ENCODE data around the gene SUSD4. TPM values are rescaled to one million over a fixed set of nuclear protein-coding genes. Genes with fewer than 3 reads are reported as not detected.

SUSD4 gene
- total RNA-seq, 4 donors from 2014 or later: 0.73 to 8.4 TPM; not detected in 2

DNA sequence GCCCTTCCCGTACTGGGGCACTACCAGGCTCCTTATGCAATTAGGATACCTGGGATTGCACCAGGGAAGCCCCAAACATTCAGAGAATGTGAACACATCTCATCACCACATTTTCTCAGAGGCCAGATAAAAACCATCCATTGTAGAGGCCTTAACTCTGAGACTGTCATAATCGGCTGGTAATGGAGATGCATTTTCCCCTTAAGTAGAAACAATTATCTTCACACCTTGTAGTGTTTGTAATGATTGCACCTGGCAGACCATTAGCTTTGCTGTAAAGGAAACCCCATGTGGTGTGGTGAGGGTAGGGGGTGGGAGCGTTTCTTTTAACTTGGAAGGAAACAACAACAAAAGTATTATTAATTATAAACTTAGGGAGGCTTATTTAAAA lies 131.0 kb downstream of the SUSD4 start:
- no peak overlapping the region for H3K4me3 ChIP-seq
- intact Hi-C loops (cut with DNase I; ENCODE audit: low total_unique reads): no loop called here
- no peaks in the 10 kb centered on the region for H3K4me1 ChIP-seq
- H3K27me3 ChIP-seq: no peaks in the 10 kb centered on the region
- H3K9me3 ChIP-seq: peaks cover 0 to under 1% of the 10 kb centered on the region in 2 donors
- H3K27ac ChIP-seq: no peak overlapping the region
- no peak for TF ChIP-seq CTCF (IDR thresholded peaks at IDR 0.05)
- no peak for TF ChIP-seq POLR2A (IDR thresholded peaks at IDR 0.05)
- no peaks in the 10 kb centered on the region for H3K36me3 ChIP-seq
- DNase-seq: no peak

- DNase-seq: no peak
- intact Hi-C loops (cut with DNase I; ENCODE audit: low total_unique reads): no loop called here
- H3K4me1 ChIP-seq: no peaks in the 10 kb centered on the region
- no peak overlapping the region for H3K27ac ChIP-seq
- no peaks in the 10 kb centered on the region for H3K9me3 ChIP-seq
- H3K36me3 ChIP-seq: no peaks in the 10 kb centered on the region
- H3K27me3 ChIP-seq: no peaks in the 10 kb centered on the region
- no peak for TF ChIP-seq CTCF (IDR thresholded peaks at IDR 0.05)
- TF ChIP-seq POLR2A (IDR thresholded peaks at IDR 0.05): no peak
- H3K4me3 ChIP-seq: no peak overlapping the region
Observed at GRCh38 chr1:223231581-223231980, 132.4 kb downstream of the SUSD4 start.

DNA sequence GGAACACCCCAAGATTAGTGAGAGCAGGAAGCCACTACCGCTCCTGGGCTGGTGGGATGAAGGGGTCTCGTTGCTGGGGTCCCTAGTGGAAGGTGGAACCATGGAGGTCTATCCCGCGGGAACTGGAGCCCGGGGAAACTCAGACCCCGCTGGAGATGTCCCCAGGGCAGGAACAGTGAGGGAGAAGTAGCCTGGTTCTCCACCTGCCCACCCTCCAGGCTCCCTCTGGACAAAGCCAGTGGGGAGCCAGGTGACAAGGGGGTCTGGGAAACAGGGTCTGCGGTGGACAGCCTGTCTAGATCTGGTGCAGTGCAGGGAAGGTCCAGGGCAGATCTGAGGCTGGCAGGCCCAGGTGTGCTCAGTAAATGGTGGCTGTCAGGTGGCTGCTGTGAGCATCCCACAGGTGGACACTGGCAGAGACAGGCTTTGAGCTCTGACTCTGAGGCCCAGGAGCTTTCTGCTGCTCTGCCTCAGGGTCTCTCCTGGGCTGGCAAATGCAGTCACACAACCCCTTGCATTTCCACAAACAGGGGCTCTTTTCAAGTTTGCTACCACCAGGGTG lies 132.9 kb downstream of the SUSD4 start:
- no peaks in the 10 kb centered on the region for H3K4me1 ChIP-seq
- intact Hi-C loops (cut with DNase I; ENCODE audit: low total_unique reads): no loop called here
- no peak for DNase-seq

GRCh38 chr1:223230161-223230881 lies 133.7 kb downstream of the SUSD4 start:
- TF ChIP-seq CTCF (IDR thresholded peaks at IDR 0.05) (no peak), POLR2A (IDR thresholded peaks at IDR 0.05) (no peak)
- no peak overlapping the region for H3K27ac ChIP-seq
- no peak for DNase-seq
- H3K9me3 ChIP-seq: no peaks in the 10 kb centered on the region
- H3K27me3 ChIP-seq: no peaks in the 10 kb centered on the region
- no peaks in the 10 kb centered on the region for H3K4me1 ChIP-seq
- intact Hi-C loops (cut with DNase I; ENCODE audit: low total_unique reads): no loop called here
- no peaks in the 10 kb centered on the region for H3K36me3 ChIP-seq
- no peak overlapping the region for H3K4me3 ChIP-seq

More for the DNA sequence above, 132.9 kb downstream of the SUSD4 start:
- TF ChIP-seq CTCF (IDR thresholded peaks at IDR 0.05) (no peak), POLR2A (IDR thresholded peaks at IDR 0.05) (no peak)
- no peak overlapping the region for H3K27ac ChIP-seq
- no peak overlapping the region for H3K4me3 ChIP-seq
- H3K27me3 ChIP-seq: no peaks in the 10 kb centered on the region
- H3K9me3 ChIP-seq: no peaks in the 10 kb centered on the region
- H3K36me3 ChIP-seq: no peaks in the 10 kb centered on the region

- H3K4me3 ChIP-seq: no peak overlapping the region
- no peaks in the 10 kb centered on the region for H3K27me3 ChIP-seq
- no peak overlapping the region for H3K27ac ChIP-seq
- H3K9me3 ChIP-seq: no peaks in the 10 kb centered on the region
- H3K36me3 ChIP-seq: no peaks in the 10 kb centered on the region
- no peak for TF ChIP-seq POLR2A (IDR thresholded peaks at IDR 0.05)
- no peak for TF ChIP-seq CTCF (IDR thresholded peaks at IDR 0.05)
- no peaks in the 10 kb centered on the region for H3K4me1 ChIP-seq
- no peak for DNase-seq
- intact Hi-C loops (cut with DNase I; ENCODE audit: low total_unique reads): no loop called here
Observed at GRCh38 chr1:223229756-223230155, 134.2 kb downstream of the SUSD4 start.

All from uterus (tissue), 4 donors.